Astrocyte of the spinal cord (primary cell): ENCODE measurements around the gene IGFLR1.

Experiments
- DNase-seq: peaks from one replicate; pipeline ENCODE4 v3.0.0; 2011; ENCODE audit warnings: low read depth, low spot score
- H3K4me3 ChIP-seq: 2 replicates; pipeline ENCODE4 v1.5.1; 2011; ENCODE audit warnings: low read depth, mild to moderate bottlenecking, low read length, moderate library complexity
- in situ Hi-C: cut with HindIII; loops from 2 replicates; pipeline ENCODE4 v1.10.0; 2017; ENCODE audit warnings: low sequenced_read_pairs
- TF ChIP-seq, protein P1 (sequence below): IDR thresholded peaks from 2 replicates; pipeline ENCODE4 v1.5.1; 2012; ENCODE audit warnings: low read depth, mild to moderate bottlenecking, low read length, inconsistent platforms

Gene IGFLR1

DNA sequence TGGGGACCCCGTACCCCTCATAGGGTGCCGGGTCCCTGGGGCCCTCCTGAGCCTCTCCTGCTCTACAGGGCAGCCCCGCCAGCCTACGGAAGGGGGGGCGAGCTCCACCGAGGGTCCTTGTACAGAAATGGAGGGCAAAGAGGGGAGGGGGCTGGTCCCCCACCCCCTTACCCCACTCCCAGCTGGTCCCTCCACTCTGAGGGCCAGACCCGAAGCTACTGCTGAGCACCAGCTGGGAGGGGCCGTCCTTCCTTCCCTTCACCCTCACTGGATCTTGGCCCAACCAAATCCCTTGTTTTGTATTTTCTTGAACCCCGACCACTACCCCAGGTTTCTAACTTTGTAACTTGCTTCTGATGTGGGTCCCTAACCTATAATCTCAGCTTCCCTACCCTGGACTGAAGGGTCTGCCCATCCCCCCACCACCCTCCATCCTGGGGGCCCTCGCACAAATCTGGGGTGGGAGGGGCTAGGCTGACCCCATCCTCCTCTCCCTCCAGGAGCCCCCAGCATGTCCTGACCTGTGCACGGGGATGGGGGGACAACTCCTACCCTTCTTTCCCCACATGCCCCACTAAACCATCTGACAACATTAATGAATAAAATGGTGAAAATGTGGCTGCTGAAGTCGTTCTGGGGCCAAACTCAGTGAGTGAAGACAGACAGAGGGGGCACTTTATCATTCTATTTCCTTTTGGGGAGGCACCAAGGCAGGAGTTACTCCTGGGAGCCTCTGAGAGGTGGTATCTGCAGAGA is 46.1 kb upstream of the IGFLR1 start:
- DNase-seq, result no peak
- in situ Hi-C loops, result no loop called here
- H3K4me3 ChIP-seq, result no peak overlapping the region
- TF ChIP-seq, protein P1, sequence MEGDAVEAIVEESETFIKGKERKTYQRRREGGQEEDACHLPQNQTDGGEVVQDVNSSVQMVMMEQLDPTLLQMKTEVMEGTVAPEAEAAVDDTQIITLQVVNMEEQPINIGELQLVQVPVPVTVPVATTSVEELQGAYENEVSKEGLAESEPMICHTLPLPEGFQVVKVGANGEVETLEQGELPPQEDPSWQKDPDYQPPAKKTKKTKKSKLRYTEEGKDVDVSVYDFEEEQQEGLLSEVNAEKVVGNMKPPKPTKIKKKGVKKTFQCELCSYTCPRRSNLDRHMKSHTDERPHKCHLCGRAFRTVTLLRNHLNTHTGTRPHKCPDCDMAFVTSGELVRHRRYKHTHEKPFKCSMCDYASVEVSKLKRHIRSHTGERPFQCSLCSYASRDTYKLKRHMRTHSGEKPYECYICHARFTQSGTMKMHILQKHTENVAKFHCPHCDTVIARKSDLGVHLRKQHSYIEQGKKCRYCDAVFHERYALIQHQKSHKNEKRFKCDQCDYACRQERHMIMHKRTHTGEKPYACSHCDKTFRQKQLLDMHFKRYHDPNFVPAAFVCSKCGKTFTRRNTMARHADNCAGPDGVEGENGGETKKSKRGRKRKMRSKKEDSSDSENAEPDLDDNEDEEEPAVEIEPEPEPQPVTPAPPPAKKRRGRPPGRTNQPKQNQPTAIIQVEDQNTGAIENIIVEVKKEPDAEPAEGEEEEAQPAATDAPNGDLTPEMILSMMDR, result no peak

DNA sequence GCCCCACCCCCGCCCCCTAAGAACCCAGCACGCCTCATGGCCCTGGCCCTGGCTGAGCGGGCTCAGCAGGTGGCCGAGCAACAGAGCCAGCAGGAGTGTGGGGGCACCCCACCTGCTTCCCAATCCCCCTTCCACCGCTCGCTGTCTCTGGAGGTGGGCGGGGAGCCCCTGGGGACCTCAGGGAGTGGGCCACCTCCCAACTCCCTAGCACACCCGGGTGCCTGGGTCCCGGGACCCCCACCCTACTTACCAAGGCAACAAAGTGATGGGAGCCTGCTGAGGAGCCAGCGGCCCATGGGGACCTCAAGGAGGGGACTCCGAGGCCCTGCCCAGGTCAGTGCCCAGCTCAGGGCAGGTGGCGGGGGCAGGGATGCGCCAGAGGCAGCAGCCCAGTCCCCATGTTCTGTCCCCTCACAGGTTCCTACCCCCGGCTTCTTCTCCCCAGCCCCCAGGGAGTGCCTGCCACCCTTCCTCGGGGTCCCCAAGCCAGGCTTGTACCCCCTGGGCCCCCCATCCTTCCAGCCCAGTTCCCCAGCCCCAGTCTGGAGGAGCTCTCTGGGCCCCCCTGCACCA is 45.1 kb upstream of the IGFLR1 start:
- in situ Hi-C loops, result no loop called here
- DNase-seq, result no peak
- H3K4me3 ChIP-seq, result no peak overlapping the region
- TF ChIP-seq, protein P1, result no peak

DNA sequence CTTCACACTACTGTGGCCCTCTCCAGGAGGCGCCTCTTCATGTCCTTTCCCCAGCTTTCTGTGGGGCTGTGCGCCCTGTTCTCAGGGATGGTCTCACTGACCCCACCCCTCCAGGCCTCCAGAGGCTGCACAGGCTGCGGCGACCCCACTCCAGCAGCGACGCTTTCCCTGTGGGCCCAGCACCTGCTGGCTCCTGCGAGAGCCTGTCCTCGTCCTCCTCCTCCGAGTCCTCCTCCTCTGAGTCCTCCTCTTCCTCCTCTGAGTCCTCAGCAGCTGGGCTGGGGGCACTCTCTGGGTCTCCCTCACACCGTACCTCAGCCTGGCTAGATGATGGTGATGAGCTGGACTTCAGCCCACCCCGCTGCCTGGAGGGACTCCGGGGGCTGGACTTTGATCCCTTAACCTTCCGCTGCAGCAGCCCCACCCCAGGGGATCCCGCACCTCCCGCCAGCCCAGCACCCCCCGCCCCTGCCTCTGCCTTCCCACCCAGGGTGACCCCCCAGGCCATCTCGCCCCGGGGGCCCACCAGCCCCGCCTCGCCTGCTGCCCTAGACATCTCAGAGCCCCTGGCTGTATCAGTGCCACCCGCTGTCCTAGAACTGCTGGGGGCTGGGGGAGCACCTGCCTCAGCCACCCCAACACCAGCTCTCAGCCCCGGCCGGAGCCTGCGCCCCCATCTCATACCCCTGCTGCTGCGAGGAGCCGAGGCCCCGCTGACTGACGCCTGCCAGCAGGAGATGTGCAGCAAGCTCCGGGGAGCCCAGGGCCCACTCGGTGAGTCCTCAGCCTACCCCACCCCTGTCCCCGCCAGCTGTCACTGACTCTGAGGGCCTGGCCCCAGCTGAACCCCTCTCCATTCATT is 44.3 kb upstream of the IGFLR1 start:
- DNase-seq, result no peak
- no peak overlapping the region for H3K4me3 ChIP-seq
- in situ Hi-C loops, result no loop called here
- TF ChIP-seq, protein P1, result no peak

DNA sequence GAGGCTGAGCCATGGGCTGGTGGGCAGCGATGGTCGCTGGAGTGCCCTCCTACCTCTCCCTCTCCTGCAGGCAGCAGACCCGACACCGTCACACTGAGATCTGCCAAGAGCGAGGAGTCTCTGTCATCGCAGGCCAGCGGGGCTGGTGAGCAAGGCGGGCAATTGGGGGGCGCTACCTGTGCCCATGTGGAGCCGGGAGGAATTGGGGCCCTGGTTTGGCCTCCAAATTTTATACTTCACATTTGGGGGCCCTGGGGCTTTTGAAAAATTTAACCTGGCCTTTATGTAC is 43.0 kb upstream of the IGFLR1 start:
- TF ChIP-seq, protein P1, result no peak
- in situ Hi-C loops, result no loop called here
- no peak for DNase-seq
- no peak overlapping the region for H3K4me3 ChIP-seq

DNA sequence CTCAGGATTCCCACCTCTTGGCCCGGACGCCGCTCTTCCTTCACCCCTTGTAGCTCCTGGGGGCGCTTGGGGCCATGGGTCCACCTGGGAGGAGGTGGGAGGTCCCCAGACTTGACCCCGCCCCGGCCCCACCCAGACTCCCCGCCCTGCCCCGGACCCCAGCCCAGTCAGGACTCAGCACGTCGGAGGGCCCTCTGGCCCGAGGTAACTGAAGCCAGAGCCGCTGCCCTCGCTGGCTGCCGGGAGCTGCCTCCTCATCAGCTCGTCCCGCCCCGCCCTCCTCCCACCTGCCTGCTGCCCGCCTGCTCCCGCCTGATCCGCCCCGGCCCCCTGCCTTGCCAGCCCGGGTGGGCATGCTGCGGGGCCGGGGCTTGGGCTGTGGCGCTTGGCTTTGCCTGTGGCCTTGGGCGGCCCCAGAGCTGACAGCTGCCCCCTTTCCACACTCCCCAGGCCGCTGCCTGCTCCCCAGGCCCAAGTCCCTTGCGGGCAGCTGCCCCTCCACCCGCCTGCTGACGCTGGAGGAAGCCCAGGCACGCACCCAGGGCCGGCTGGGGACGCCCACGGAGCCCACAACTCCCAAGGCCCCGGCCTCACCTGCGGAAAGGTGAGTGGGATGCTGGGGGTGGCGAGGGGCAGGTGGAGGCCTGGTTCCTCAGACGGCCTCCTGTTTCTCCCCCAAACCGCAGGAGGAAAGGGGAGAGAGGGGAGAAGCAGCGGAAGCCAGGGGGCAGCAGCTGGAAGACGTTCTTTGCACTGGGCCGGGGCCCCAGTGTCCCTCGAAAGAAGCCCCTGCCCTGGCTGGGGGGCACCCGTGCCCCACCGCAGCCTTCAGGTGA is 42.5 kb upstream of the IGFLR1 start:
- TF ChIP-seq, protein P1, result no peak
- DNase-seq, result no peak
- in situ Hi-C loops, result no loop called here
- H3K4me3 ChIP-seq, result no peak overlapping the region
